Stimulated activated naive CD8-positive, alpha-beta T cell treated with anti-CD3 and anti-CD28 coated beads, Interleukin-15, Interleukin-2, amounts not matched to agents 100 U/mL and 50 U/mL, for 24 hours (primary cell): ENCODE results near the gene GAS7.

Experiments
- ATAC-seq: fragments of 150-1000 bp; cut with Tn5 transposase; one replicate; pipeline ENCODE4 v1.10.0; 2021
- DNase-seq: peaks from one replicate; pipeline ENCODE4 v3.0.0; 2021

Gene GAS7

DNA sequence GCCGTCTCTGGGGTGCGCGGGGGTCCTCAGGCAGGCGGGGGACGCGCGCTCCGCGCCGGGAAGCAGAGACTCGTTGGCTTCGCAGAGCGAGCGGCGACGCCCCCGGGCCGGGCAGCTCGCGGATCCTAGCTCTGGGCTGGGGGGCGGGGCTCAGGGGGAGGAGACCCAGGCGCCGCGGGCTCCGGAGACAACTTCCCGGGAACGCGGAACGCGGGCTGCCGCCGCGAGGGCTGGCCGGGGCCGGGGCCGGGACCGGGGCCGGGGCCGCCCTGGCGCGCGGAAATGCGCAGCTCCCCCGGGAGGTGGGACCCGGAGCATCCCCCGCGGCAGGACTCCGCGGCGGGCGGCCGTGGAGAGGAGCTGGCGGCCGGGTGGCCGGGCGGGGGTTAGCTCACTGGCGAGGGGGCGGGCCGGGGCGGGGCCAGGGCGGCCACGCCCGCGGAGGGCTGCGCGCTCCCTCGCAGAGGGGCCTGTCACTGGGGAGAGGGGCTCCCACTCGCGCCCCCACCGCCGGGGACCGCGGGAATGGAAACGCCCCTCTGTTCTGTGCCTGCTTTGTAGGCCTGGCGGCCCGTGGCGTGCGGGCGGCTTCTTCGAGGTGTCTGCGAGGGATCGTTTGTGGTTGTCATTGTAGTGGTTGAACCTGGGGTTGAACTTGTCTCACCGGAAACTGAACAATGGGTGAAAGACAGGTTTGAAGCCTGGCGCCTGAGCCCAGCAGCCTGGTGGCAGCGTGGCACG lies at the start of gene GAS7:
TSS of gene GAS7 (minus strand) at position 98 of the 741 bp plus-strand sequence.
- ATAC-seq, result peak; percentile 55
- peak; percentile 55 for DNase-seq

DNA sequence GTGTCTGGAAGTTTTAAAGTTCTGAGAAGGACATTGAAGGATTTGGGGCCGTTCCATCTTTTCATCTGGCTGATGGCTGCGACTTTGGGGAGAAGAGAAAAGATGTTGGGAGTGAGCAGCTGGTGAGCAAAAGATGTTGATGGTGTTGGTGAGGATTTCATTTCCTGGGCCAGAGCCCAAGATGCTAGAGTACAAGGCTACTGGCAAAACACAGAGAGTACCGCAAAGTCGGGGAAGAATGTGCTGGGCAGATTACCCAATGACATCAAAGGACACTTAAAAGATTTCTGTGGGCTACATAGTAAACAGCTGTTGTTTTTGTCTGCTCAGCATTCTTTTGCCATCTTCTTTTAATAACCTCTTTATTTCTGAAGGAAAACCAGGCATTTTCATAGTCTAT lies 49.4 kb upstream of the GAS7 start:
- no peak for DNase-seq
- no peak for ATAC-seq

DNA sequence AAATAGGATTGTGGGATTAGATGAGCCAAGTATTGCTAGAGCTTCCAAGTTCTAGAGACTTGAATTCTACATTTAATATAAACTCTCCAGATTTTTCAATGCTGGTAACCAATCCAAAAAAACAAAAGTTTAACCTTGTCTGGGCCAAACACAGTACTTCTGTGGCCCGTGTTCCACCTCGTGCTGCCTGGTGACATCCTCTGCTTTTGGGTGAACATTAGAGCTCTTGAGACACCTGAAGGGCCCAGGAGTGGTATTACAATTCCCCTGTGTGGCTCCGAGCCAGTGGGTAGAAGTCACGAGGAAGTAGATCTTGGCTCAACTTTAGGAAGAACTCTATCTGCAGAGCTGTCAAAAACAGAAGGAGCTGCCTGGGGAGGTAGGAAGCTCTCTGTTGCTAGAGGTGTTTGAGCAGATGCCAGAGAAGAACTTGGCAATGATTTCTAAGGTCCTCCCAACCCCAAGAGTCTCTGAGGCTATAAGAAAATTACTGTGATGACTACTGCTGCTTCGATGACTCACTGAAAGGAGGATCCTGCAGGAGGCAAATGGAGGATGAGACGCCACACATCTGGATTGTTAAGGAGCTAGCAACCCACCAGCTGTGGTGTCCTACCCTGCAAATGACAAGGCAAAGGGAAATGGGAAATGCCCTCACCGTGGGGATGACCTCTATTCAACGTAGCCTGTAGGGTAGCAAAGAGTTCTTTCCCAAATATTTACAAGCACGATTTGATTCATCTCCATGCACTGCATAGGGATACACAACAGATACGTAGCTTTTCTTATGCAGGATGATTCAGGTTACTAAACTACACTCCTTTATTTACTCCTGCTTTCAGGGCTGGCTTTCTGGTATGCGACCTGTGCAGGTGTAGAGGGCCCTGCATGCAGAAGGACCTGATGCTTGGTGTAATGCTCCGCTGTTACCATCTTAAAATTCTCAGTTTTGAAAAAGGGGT lies 45.8 kb upstream of the GAS7 start:
- DNase-seq (no peak), ATAC-seq (no peak)

GRCh38 chr17:10241781-10242180 lies 43.4 kb upstream of the GAS7 start:
- ATAC-seq, result no peak
- no peak for DNase-seq

GRCh38 chr17:10238661-10239060 lies 40.3 kb upstream of the GAS7 start:
- no peak for ATAC-seq
- DNase-seq, result no peak

DNA sequence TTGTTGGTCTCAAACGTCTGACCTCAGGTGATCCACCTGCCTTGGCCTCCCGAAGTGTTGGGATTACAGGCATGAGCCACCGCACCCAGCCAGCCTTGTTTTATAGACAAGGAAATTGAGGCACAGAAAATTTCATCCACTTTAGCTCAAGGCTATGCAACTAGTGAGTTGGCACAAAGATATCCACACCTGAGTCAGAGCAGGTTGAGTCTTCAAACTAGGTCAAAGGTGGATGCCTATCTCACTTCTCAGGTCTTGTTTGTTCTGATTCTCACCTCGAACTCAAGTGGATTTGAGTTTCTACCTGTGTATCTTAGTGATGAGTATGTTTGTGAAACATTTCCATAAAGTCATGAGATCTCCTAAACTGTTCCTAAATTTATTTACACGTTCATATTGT lies 35.6 kb upstream of the GAS7 start:
- ATAC-seq, result no peak
- DNase-seq, result no peak

DNA sequence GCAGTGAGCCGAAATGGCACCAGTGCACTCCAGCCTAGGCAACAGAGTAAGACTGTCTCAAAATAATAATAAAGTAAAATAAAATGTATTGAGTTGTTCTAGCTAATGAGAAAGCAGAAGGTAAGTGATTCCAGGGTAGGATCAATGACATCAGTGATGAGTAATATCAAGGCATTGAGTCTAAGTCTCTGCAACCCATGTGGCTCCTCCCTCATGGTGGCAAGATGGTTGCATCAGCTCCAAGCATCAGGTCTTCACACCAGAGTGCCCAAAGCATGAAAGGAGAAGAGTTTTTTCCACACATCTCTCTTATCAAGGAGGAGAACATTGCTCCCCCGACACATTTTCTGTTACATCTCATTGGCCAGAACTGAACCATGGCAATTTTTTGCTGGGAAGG lies 34.8 kb upstream of the GAS7 start:
- ATAC-seq, result no peak

GRCh38 chr17:10229181-10229580 lies 30.8 kb upstream of the GAS7 start:
- no peak for DNase-seq
- ATAC-seq, result no peak

More for the DNA sequence above, 34.8 kb upstream of the GAS7 start:
- DNase-seq, result no peak

DNA sequence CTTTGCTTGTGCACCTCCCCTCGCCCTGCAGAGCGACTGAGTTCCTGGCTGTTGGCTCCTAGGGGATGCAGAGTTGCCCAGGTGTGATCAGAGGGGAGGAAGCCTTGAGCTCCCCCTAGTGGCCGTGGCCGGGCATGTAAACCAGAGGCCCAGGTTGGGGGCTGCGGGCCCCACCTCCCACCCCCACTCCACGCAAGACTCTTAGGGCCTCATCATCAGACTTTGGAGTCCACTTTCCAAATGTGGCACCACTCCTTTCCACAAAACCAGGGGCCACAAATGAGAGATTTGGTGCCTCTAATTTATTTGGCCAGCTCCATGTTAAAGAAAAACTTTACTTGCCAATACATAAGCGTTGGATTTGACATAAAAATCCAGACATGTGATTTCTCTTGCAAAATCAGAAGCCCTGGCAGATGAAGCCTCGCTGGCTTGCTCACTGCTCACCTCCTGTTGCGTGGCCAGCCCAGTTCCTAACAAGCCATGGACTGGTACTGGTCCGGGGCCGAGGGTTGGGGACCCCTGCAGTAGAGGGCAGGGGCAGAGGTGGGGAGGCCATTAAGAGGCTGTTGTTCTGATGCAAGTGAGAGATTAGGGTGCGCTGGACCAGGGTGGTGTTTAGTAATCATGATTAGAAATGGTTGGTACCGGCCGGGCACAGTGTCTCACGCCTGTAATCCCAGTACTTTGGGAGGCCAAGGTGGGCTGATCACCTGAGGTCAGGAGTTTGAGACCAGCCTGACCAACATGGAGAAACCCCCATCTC lies 28.7 kb upstream of the GAS7 start:
- ATAC-seq (peak; percentile 75), DNase-seq (peak; percentile 71)

- no peak for ATAC-seq
- no peak for DNase-seq
Measured at GRCh38 chr17:10224582-10225195, 26.3 kb upstream of the GAS7 start.

DNA sequence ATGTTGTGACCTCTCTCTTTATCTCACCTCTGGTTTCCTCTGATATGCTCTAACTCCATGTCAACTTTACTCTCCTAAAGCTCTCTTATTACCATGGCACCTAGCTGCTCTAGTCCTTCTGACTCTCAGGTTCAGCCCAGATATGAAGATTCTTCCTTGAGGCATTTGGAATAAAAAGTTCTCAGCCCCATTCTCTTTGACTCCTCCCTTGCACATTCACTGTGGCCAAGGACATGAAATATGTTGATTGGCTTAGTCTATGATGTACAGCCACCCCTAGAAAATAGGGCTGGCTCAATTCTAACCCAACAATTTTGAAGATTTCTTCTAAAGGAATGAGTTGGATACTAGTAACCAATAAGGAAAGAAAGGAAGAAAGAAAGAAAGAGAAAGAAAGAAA lies 20.8 kb upstream of the GAS7 start:
- ATAC-seq (no peak), DNase-seq (no peak)

DNA sequence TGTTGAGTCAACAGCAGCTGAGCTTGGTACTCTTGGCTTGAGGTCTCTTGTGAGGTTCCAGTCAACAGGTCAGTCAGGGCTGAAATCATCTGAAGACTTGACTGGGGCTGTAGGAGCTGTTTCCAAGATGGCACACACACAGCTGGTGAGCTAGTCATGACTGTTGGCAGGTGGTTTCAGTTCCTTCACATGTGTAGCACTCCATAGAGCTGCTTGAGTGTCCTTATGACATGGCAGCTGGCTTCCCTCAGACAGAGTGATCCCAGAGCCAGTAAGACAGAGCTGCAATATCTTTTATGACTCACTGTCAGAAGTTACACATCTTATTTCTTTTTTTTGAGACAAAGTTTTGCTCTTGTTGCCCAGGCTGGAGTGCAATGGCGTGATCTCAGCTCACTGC lies 19.5 kb upstream of the GAS7 start:
- ATAC-seq, result no peak

GRCh38 chr17:10216213-10216938 lies 18.0 kb upstream of the GAS7 start:
- ATAC-seq, result no peak

More for the DNA sequence above, 19.5 kb upstream of the GAS7 start:
- DNase-seq, result no peak

DNA sequence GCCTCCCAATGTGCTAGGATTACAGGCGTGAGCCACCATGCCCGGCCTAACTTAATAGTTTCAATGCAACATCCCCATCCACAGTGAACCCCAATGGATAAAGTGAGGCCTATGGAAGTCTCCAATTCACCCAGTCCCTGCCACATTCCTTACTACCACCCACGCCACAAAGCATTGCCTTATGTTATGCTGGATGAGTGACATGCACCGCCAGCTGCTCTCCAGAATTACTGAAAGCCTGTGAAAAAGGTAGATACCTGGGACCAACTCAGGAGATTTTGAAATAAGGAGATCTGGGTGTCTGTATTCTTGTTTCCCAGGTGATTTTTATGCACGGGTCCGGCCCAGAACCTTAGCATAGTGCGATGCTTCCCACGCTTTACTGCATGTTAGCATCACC lies 16.9 kb upstream of the GAS7 start:
- DNase-seq, result no peak
- no peak for ATAC-seq

More at GRCh38 chr17:10216213-10216938, 18.0 kb upstream of the GAS7 start:
- no peak for DNase-seq

- DNase-seq (no peak), ATAC-seq (no peak)
Measured at GRCh38 chr17:10211666-10212065, 13.3 kb upstream of the GAS7 start.

DNA sequence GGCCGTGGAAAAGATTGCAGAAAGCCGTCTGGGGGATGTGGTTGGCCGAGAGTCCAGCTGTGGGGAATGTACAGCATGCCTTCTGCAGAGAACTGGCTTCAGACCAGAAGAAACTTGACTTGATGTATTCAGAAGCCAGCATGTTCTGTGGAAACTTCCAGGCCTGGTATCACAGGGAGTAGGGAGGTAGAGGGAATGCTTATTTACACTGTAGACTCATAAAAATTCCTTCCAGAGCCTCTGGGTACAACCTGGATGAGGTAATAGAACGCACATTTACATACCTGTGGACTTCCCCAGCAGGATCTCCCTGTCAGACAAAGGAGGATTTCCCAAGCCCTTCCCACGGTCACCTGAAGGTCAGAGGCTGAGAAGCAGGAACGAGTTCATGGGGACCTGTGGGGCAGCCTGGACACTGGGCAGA lies 11.8 kb upstream of the GAS7 start:
- no peak for DNase-seq
- ATAC-seq, result no peak

GRCh38 chr17:10208604-10209193 lies 10.3 kb upstream of the GAS7 start:
- no peak for DNase-seq
- no peak for ATAC-seq

GRCh38 chr17:10207153-10207552 lies 8.7 kb upstream of the GAS7 start:
- DNase-seq, result no peak
- ATAC-seq, result no peak

GRCh38 chr17:10205549-10206185 lies 7.3 kb upstream of the GAS7 start:
- ATAC-seq (peak; percentile 65), DNase-seq (peak; percentile 18)

DNA sequence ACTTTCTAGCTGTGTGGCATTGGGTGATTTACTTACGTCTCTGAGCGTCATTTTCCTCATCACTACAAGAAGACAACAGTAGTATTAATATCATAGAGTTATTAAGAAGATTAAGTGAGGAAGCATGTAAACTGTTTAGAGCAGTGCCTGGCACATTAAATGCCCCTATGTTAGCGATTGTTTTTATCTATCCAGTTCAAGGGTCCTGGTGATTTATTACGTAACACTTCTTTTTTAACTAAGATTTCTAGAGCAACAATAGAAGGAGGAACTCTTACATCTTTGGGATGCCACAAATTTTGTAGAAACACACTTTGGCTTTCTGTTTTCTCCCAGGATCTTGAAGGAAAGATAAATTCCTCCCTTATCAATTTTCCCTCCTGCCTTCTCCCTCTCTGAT lies 3.3 kb upstream of the GAS7 start:
- no peak for ATAC-seq

More for the DNA sequence above, 3.3 kb upstream of the GAS7 start:
- DNase-seq, result no peak
